Activated B cell treated with CpG ODN at 0.5 μM for 24 hours (primary cell): Measurements from ENCODE around the gene IFI27L2. TPM values are rescaled to one million over a fixed set of nuclear protein-coding genes. Genes with fewer than 3 reads are reported as not detected.
A peak's percentile ranks its signal among the peaks of the same experiment; 100 is the strongest.

Experiments
- ATAC-seq: fragments of 200-7000 bp; cut with Tn5 transposase; one replicate; pipeline ENCODE4 v1.10.0; 2021; ENCODE audit warnings: low read depth, mild to moderate bottlenecking, moderate library complexity
- CTCF ChIA-PET: fragments of 350-600 bp; sonication (Branson Sonifier 250); formaldehyde crosslinking; loops from one replicate; lab custom pipeline; 2021; ENCODE audit warnings: antibody characterized with exemption; lab: Charles Lee
- POLR2A ChIA-PET: fragments of 350-600 bp; sonication (Branson Sonifier 250); formaldehyde crosslinking; loops from one replicate; lab custom pipeline; 2021; ENCODE audit warnings: antibody characterized with exemption; lab: Charles Lee
- DNase-seq: peaks from one replicate; pipeline ENCODE4 v3.0.0; 2022
- H3K27ac Mint-ChIP-seq: one replicate; pipeline ENCODE4 v1.8.0; 2020; ENCODE audit warnings: mixed read lengths
- H3K27me3 Mint-ChIP-seq: one replicate; pipeline ENCODE4 v1.8.0; 2021; ENCODE audit warnings: mixed read lengths
- H3K36me3 Mint-ChIP-seq: one replicate; pipeline ENCODE4 v1.8.0; 2021; ENCODE audit warnings: low read depth, mixed read lengths
- H3K4me1 Mint-ChIP-seq: one replicate; pipeline ENCODE4 v1.8.0; 2021; ENCODE audit warnings: mixed read lengths
- H3K4me3 Mint-ChIP-seq: one replicate; pipeline ENCODE4 v1.8.0; 2020; ENCODE audit warnings: mild to moderate bottlenecking, mixed read lengths
- H3K9me3 Mint-ChIP-seq: one replicate; pipeline ENCODE4 v1.8.0; 2020; ENCODE audit warnings: mixed read lengths
- CTCF ChIP-seq: fragments of 200-600 bp; IDR thresholded peaks from one replicate; pipeline ENCODE4 v1.8.0; 2022; ENCODE audit warnings: antibody characterized with exemption, mild to moderate bottlenecking
- intact Hi-C: fragments of 100-400 bp; cut with micrococcal nuclease; formaldehyde crosslinking; loops from one replicate; pipeline ENCODE4 v1.15.1; 2024
- total RNA-seq: library from RNA; stranded (reverse); gene quantifications from 2 replicates; pipeline ENCODE4 v1.2.3, GENCODE V29; 2022

Gene IFI27L2
- total RNA-seq = 37.0 and 37.3 TPM in 2 replicates

GRCh38 chr14:94129111-94129757 is at the start of gene IFI27L2:
Gene IFI27L2, minus strand, starts transcription at chr14:94129604. Its CDS starts 40 bp downstream, at chr14:94129564.
- ChIA-PET POLR2A (interaction anchor here (0.5 to 2.0 kb wide), 4 partner anchors 48 to 193 kb away, joined by 3 to 7 read pairs (median 5); partner anchors contain the start of genes CCDC197, DDX24 and IFI27L1), CTCF (interaction anchor here (0.7 to 2.7 kb wide), 6 partner anchors 8 to 500 kb away, joined by 3 to 12 read pairs (median 4); partner anchors contain the start of genes DDX24 and IFI27L1)
- DNase-seq = peak; percentile 41
- TF ChIP-seq CTCF = no peak
- intact Hi-C loops = loop anchor here (1.0 kb wide), 2 partner anchors 45 to 48 kb away; partner anchors contain the start of genes DDX24, IFI27L1 and PPP4R4
- Mint-ChIP-seq H3K27ac (peak within 1 kb of the TSS; percentile 54), H3K9me3 (no peaks in the 10 kb centered on the region), H3K36me3 (peaks cover 13% of the 10 kb centered on the region), H3K4me3 (peak within 1 kb of the TSS; percentile 88), H3K27me3 (peaks cover 6% of the 10 kb centered on the region), H3K4me1 (peaks cover 19% of the 10 kb centered on the region)
- ATAC-seq = peak; percentile 98

- CTCF ChIA-PET = interaction anchor here (0.7 kb wide), 1 partner anchor 141 kb away, joined by 3 read pairs; no protein-coding TSS in a partner anchor
- no peaks in the 10 kb centered on the region for H3K36me3 Mint-ChIP-seq
- intact Hi-C loops = loop anchor here (10.0 kb wide), 1 partner anchor 1357 kb away; the partner anchor contains the start of gene GLRX5
- H3K27me3 Mint-ChIP-seq = peaks cover 47% of the 10 kb centered on the region
- H3K27ac Mint-ChIP-seq = no peak overlapping the region
- TF ChIP-seq CTCF = no peak
- H3K4me3 Mint-ChIP-seq = no peak overlapping the region
- POLR2A ChIA-PET = no interaction called here
- DNase-seq = no peak
- no peaks in the 10 kb centered on the region for H3K9me3 Mint-ChIP-seq
- no peak for ATAC-seq
- H3K4me1 Mint-ChIP-seq = peaks cover 23% of the 10 kb centered on the region
Observed at GRCh38 chr14:94177806-94178205, 48.4 kb upstream of the IFI27L2 start.

GRCh38 chr14:94176808-94177207 is 47.4 kb upstream of the IFI27L2 start:
- DNase-seq = no peak
- Mint-ChIP-seq H3K4me1 (peaks cover 23% of the 10 kb centered on the region), H3K27ac (no peak overlapping the region), H3K9me3 (no peaks in the 10 kb centered on the region), H3K27me3 (peaks cover 55% of the 10 kb centered on the region), H3K36me3 (no peaks in the 10 kb centered on the region), H3K4me3 (no peak overlapping the region)
- ChIA-PET CTCF (interaction anchor here (0.6 kb wide), 1 partner anchor 1072 kb away, joined by 4 read pairs; no protein-coding TSS in a partner anchor), POLR2A (no interaction called here)
- no peak for ATAC-seq
- intact Hi-C loops = loop anchor here (10.0 kb wide), 1 partner anchor 1358 kb away; the partner anchor contains the start of gene GLRX5
- TF ChIP-seq CTCF = no peak

- no peak for TF ChIP-seq CTCF
- peak overlapping the region; percentile 77 for H3K4me3 Mint-ChIP-seq
- H3K27me3 Mint-ChIP-seq = peaks cover 54% of the 10 kb centered on the region
- POLR2A ChIA-PET = no interaction called here
- no peak overlapping the region for H3K27ac Mint-ChIP-seq
- intact Hi-C loops = loop anchor here (1.0 to 10.0 kb wide), 2 partner anchors 236 to 1359 kb away; partner anchors contain the start of gene GLRX5
- H3K36me3 Mint-ChIP-seq = no peaks in the 10 kb centered on the region
- DNase-seq = no peak
- no peak for ATAC-seq
- H3K9me3 Mint-ChIP-seq = no peaks in the 10 kb centered on the region
- H3K4me1 Mint-ChIP-seq = peaks cover 19% of the 10 kb centered on the region
- CTCF ChIA-PET = no interaction called here
Observed at GRCh38 chr14:94175747-94176146, 46.3 kb upstream of the IFI27L2 start.
